GM06990 (cell line): ENCODE results near the gene LZIC.

Source experiments
- DNase-seq: peaks from one replicate; pipeline ENCODE4 v3.0.0-alpha.2; 2011; ENCODE audit not compliant: insufficient read length; ENCODE audit errors: extremely low read depth
- H3K27me3 ChIP-seq: replicated peaks from 2 replicates; pipeline ENCODE4 v1.6.0; 2011; ENCODE audit warnings: low read length; ENCODE audit not compliant: control insufficient read depth, insufficient read depth
- H3K36me3 ChIP-seq: 2 replicates; pipeline ENCODE4 v1.5.1; 2011; ENCODE audit warnings: low read length; ENCODE audit not compliant: control insufficient read depth, insufficient read depth
- H3K4me3 ChIP-seq: replicated peaks from 2 replicates; pipeline ENCODE4 v1.5.1; 2011; ENCODE audit warnings: low read depth, mild to moderate bottlenecking, control low read depth, low read length
- CTCF ChIP-seq: IDR thresholded peaks from 2 replicates; pipeline ENCODE4 v1.5.1; 2011; ENCODE audit warnings: low read length, control low read depth, mild to moderate bottlenecking, inconsistent platforms; ENCODE audit not compliant: insufficient read depth, poor library complexity, severe bottlenecking

LZIC gene

GRCh38 chr1:9892563-9893528 is 50.3 kb downstream of the LZIC start:
- H3K36me3 ChIP-seq: no peaks in the 10 kb centered on the region
- DNase-seq: no peak
- TF ChIP-seq CTCF: no peak
- H3K4me3 ChIP-seq: no peak overlapping the region
- H3K27me3 ChIP-seq: no peaks in the 10 kb centered on the region

GRCh38 chr1:9891207-9891606 is 52.0 kb downstream of the LZIC start:
- Histone ChIP-seq H3K4me3 (no peak overlapping the region), H3K36me3 (no peaks in the 10 kb centered on the region), H3K27me3 (no peaks in the 10 kb centered on the region)
- DNase-seq: no peak
- TF ChIP-seq CTCF: no peak

GRCh38 chr1:9890224-9890731 is 52.9 kb downstream of the LZIC start:
- Histone ChIP-seq H3K36me3 (no peaks in the 10 kb centered on the region), H3K27me3 (no peaks in the 10 kb centered on the region), H3K4me3 (no peak overlapping the region)
- no peak for DNase-seq
- no peak for TF ChIP-seq CTCF

DNA sequence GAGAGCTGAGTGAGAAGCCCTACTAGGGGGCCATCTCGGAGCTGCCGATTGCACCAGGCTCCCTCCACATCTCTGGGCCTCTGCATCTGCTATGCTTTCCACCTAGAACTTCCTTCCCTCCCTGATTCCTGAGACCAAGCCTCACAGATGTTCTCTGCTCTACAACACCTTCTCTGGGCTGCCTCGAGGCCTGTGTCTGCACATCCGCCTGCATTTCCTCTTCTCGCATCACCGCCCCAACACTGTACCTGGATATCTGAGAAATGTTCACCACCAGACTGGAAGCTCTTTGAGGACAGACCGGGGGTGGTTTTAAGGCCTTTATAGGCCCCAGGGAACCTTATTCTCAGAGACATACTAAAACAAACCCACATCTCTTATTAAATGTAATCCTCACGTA is 53.8 kb downstream of the LZIC start:
- Histone ChIP-seq H3K36me3 (no peaks in the 10 kb centered on the region), H3K4me3 (no peak overlapping the region), H3K27me3 (no peaks in the 10 kb centered on the region)
- TF ChIP-seq CTCF: no peak
- no peak for DNase-seq

- TF ChIP-seq CTCF: no peak
Observed at GRCh38 chr1:9888886-9889285, 54.3 kb downstream of the LZIC start.

More at GRCh38 chr1:9888886-9889285, 54.3 kb downstream of the LZIC start:
- Histone ChIP-seq H3K27me3 (no peaks in the 10 kb centered on the region), H3K4me3 (no peak overlapping the region), H3K36me3 (no peaks in the 10 kb centered on the region)
- DNase-seq: no peak
